HEK293 (cell line): ENCODE results near the gene TEDC2.

Source experiments
- ZNF302 ChIP-seq: fragments of 450-650 bp; formaldehyde crosslinking; IDR thresholded peaks from 2 replicates; pipeline ENCODE4 v1.5.1; 2016; ENCODE audit warnings: missing biosample characterization, missing genetic modification characterization, low read depth
- ZNF670 ChIP-seq: fragments of 450-650 bp; formaldehyde crosslinking; IDR thresholded peaks from 2 replicates; pipeline ENCODE4 v1.5.1; 2016; ENCODE audit warnings: missing biosample characterization, missing genetic modification characterization, low read depth
- TF ChIP-seq, protein P1 (sequence below): fragments of 450-650 bp; formaldehyde crosslinking; IDR thresholded peaks from 2 replicates; pipeline ENCODE4 v1.5.1; 2016; ENCODE audit warnings: missing biosample characterization, missing genetic modification characterization
- TF ChIP-seq, protein P2 (sequence below): fragments of 450-650 bp; formaldehyde crosslinking; IDR thresholded peaks from 2 replicates; pipeline ENCODE4 v1.5.1; 2016; ENCODE audit warnings: missing biosample characterization, missing genetic modification characterization

DNA sequence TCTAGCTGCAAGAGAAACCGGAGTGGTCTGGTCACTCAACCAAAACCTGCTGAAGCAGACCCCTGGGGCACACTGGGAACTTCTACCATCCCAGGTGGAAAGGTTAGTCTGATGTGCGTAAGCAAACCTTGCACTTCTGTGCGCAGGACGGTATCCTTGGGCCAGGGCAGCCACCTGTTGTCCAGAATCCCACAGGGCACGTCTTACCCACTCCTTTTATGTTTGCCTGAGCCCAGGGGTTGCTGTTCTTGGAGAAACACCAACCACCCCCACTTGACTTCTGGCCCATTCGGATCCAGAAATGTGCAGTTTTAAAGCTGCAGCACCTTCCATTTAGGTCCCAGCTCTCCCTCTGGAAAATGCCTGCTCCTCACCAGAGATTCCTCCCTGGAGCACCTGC is 33.7 kb downstream of the TEDC2 start:
- TF ChIP-seq ZNF670 (tag by site-specific recombination), result no peak
- TF ChIP-seq, protein P1, sequence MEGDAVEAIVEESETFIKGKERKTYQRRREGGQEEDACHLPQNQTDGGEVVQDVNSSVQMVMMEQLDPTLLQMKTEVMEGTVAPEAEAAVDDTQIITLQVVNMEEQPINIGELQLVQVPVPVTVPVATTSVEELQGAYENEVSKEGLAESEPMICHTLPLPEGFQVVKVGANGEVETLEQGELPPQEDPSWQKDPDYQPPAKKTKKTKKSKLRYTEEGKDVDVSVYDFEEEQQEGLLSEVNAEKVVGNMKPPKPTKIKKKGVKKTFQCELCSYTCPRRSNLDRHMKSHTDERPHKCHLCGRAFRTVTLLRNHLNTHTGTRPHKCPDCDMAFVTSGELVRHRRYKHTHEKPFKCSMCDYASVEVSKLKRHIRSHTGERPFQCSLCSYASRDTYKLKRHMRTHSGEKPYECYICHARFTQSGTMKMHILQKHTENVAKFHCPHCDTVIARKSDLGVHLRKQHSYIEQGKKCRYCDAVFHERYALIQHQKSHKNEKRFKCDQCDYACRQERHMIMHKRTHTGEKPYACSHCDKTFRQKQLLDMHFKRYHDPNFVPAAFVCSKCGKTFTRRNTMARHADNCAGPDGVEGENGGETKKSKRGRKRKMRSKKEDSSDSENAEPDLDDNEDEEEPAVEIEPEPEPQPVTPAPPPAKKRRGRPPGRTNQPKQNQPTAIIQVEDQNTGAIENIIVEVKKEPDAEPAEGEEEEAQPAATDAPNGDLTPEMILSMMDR (tag by site-specific recombination), result no peak
- no peak for TF ChIP-seq ZNF302 (tag by site-specific recombination)
- TF ChIP-seq, protein P2, sequence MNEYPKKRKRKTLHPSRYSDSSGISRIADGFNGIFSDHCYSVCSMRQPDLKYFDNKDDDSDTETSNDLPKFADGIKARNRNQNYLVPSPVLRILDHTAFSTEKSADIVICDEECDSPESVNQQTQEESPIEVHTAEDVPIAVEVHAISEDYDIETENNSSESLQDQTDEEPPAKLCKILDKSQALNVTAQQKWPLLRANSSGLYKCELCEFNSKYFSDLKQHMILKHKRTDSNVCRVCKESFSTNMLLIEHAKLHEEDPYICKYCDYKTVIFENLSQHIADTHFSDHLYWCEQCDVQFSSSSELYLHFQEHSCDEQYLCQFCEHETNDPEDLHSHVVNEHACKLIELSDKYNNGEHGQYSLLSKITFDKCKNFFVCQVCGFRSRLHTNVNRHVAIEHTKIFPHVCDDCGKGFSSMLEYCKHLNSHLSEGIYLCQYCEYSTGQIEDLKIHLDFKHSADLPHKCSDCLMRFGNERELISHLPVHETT (tag by site-specific recombination), result no peak
